ENCODE measurements around the gene PIK3CD.

PIK3CD gene

DNA sequence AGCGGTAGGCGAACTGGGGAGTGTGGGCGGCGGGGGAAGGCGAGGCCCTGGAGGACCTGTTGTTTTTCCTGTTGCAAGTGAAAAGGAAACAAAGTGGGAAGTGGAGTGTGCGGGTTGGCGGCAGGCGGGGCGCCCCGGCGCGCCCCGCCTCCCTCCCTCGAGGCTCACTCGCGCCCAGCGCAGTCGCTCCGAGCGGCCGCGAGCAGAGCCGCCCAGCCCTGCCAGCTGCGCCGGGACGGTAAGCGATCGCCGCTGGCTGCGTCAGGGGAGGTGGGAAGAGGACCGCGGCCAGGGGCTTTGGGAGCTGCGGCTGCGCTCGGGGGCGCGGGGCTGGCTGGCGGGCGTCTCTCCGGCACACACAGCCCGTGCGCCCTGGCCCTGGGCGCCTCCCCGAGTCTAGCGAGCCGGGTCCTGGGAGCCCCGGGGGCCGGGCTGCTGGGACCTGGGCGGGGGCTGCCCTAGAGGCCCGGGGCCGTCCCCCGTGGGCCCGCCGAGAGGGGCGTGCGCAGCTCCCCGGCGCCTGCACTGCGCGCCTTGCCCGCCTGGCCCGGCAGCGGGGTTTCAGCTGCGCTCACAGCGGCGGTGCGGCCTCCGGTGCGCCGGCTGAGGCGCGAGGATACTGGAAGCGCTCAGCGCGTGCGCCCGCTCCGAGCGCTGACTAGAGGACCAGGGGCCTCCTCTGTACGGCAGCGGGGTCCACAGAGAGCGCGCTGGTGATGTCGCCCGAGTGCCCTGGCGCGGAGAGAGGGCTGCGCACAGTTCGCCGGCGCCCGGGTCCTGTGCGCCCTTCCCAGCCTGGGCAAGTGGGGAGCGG is at the start of gene PIK3CD:
TSS of gene PIK3CD (plus strand) at position 167 of the 814 bp plus-strand sequence. CDS start 58,725 bp downstream, outside the sequence.
- peak within 1 kb of the TSS; percentile 19 for H3K4me3 ChIP-seq (ENCODE audit: low read length)
- TF ChIP-seq, protein P1, sequence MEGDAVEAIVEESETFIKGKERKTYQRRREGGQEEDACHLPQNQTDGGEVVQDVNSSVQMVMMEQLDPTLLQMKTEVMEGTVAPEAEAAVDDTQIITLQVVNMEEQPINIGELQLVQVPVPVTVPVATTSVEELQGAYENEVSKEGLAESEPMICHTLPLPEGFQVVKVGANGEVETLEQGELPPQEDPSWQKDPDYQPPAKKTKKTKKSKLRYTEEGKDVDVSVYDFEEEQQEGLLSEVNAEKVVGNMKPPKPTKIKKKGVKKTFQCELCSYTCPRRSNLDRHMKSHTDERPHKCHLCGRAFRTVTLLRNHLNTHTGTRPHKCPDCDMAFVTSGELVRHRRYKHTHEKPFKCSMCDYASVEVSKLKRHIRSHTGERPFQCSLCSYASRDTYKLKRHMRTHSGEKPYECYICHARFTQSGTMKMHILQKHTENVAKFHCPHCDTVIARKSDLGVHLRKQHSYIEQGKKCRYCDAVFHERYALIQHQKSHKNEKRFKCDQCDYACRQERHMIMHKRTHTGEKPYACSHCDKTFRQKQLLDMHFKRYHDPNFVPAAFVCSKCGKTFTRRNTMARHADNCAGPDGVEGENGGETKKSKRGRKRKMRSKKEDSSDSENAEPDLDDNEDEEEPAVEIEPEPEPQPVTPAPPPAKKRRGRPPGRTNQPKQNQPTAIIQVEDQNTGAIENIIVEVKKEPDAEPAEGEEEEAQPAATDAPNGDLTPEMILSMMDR (conservative IDR thresholded peaks at IDR 0.05; ENCODE audit: low read depth, low read length), result no peak
- DNase-seq (ENCODE audit: low read depth), result no peak

DNA sequence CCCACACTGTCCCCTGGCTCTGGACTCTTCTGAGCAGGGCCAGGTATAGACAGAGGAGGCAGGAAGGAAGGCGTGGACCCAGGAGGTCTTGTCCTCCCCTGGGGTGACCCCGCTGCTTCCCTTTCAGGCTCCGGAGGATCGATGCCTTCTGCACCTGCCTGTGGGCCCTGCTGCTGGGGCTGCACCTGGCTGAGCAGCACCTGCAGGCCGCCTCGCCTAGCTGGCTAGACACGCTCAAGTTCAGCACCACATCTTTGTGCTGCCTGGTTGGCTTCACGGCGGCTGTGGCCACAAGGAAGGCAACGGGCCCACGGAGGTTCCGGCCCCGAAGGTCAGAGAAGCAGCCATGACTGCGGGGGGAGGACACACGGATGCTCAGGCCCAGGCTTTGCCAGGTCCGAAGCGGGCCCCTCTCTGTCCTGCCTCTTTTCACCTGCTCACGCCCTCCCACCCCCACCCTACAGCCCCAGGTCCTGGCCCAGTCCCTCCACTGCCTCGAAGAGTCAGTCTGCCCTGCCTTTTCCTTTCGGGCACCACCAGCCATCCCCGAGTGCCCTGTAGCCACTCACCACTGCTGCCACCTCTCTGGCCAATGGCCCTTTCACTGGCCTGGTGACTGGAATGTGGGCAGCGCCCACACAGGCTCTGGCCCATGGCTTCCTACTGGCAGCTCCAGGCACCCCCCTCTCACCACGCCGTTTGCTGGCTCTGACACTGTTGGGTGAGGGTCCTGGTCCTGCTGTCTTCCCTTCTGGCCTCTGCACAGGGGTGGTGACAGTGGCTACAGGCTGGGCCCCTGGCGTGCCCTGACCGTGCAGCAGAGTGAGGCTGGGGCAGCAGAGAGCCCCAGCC is 49.4 kb upstream of the PIK3CD start:
- TF ChIP-seq, protein P1 (conservative IDR thresholded peaks at IDR 0.05; ENCODE audit: low read depth, low read length), result no peak
- DNase-seq (ENCODE audit: low read depth), result no peak
- no peak overlapping the region for H3K4me3 ChIP-seq (ENCODE audit: low read length)

DNA sequence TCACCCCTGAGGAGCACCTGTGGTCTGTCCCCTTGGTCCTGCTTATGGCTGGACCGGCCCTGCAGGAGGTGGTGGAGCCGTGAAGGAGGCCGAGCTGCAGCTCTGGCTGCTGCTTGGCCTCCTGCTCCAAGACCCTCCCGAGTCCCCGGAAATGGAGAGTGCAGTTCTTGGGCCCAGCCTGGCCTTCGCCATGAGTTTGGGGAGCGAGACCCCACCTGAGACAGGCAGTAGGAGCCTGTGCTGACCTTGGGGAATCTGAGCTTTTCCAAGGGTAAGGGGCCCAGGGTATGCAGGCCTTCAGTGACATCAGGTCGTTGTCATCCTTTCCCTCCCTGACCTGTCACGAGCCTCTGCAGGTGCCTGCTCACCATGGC is 48.8 kb upstream of the PIK3CD start:
- DNase-seq (ENCODE audit: low read depth), result no peak
- no peak overlapping the region for H3K4me3 ChIP-seq (ENCODE audit: low read length)
- TF ChIP-seq, protein P1 (conservative IDR thresholded peaks at IDR 0.05; ENCODE audit: low read depth, low read length), result no peak

DNA sequence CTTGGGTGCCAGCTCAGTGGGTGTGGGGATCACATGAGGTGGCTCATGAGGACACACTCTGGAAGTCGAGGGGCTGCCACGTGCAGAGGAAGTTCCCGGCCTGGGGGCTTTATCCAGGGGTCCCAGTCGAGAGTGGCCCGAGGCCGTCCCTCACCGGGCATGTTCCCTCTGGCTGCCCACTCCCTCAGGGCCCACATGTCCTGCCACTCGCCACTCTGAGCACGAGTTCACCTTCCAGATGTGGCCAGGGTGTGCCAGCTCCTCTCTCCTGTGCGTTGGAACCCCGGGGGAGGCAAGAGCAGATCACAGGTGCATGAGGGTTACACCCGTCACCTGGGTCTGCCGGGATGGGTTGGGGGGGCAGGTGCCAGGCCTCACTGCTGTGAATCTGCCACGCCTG is 48.2 kb upstream of the PIK3CD start:
- DNase-seq (ENCODE audit: low read depth), result no peak
- no peak overlapping the region for H3K4me3 ChIP-seq (ENCODE audit: low read length)
- TF ChIP-seq, protein P1 (conservative IDR thresholded peaks at IDR 0.05; ENCODE audit: low read depth, low read length), result no peak

DNA sequence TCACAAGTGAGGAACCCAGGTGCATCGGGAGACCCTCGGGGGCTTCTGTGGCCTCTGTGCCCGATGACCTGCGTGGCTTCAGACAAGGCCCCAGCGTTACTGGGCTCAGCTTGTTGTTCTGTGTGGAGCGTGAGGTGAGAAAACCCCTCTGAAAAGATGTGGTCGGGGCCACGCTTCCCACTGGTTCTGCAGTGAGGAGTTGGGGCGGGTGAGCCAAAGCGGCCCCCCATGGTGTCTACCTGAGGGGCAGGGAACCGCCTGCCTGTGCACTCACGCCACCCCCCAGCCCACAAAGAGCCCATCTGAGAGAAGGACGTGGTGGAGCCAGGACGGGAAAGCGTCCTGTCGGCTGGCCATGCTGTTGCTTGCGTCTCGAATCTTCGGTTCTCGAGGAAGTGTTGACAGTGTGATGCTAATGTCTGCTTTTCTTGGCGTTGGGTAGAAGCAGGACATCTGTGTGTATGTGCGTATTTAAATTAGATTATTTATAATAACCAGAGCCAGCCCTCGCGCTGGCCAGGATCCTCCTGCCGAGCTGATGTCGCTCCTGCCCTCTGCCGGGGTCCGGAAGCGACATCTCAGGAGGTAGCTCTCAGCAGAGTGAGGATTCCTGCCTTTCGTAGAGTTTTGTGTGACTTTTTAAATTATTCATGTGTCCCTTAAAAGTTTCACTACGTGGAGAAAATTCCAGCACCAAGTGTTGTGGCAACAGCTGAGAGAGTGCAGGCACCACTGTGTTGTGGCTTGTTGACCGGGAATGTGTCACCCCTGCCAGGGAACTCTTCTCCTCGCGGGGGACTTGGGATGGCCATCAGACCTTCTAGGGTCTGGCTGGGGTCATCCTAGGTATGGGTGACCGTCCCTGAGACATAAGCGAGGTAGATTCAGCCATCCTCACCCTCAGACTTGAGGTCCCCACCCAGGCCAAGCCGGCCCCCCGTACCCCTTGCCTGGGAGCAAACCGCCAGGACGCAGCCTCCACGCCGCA is 47.5 kb upstream of the PIK3CD start:
- TF ChIP-seq, protein P1 (conservative IDR thresholded peaks at IDR 0.05; ENCODE audit: low read depth, low read length), result no peak
- DNase-seq (ENCODE audit: low read depth), result no peak
- H3K4me3 ChIP-seq (ENCODE audit: low read length), result no peak overlapping the region

DNA sequence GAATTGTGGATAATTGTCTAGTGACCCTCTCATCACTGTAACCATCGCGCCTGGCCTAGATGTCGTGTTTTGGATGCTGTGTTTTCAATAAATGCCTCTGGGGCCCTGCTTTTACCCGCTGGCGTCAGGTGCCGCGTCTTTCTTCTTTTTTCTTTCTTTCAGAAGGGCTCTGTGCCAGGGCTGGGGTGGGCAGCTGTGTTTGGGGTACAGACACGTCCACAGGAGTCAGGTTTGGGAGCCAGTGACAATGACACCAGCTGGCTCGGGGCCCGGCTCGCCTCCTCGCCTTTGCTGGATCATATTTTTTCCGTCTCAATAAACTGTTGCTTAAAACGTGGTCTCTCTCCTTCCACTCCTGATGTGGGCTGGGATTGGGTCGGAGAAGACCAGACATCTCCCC is 46.7 kb upstream of the PIK3CD start:
- TF ChIP-seq, protein P1 (conservative IDR thresholded peaks at IDR 0.05; ENCODE audit: low read depth, low read length), result no peak
- no peak overlapping the region for H3K4me3 ChIP-seq (ENCODE audit: low read length)
- no peak for DNase-seq (ENCODE audit: low read depth)

All from retinal pigment epithelial cell (primary cell).